ENCODE measurements around the gene NOD1. TPM values are rescaled to one million over a fixed set of nuclear protein-coding genes. Genes with fewer than 3 reads are reported as not detected.

The NOD1 gene
- polyA plus RNA-seq, 3 donors = 2.8 to 15.0 (median 4.6) TPM

GRCh38 chr7:30526163-30526562, 47.6 kb upstream of the NOD1 start:
- no peaks in the 10 kb centered on the region for H3K9me3 ChIP-seq (replicated peaks in 1 of 2; ENCODE audit: control insufficient read depth in 1 of 2, insufficient read depth in 1 of 2, low read length in 2 of 2)
- Mint-ChIP-seq H3K4me3 (no peak overlapping the region), H3K27ac (no peak overlapping the region), H3K9me3 (peaks cover 0 to 2% (median 0%) of the 10 kb centered on the region in 7 donors), H3K36me3 (peaks cover 38 to 42% of the 10 kb centered on the region in 2 donors), H3K4me1 (peaks cover 13% of the 10 kb centered on the region), H3K27me3 (ENCODE audit: low read depth in 3 of 3) (peaks cover 0 to 6% (median 1%) of the 10 kb centered on the region in 3 donors)
- H3K9ac ChIP-seq (ENCODE audit: insufficient read depth, low read length, poor library complexity, severe bottlenecking) = no peak overlapping the region
- TF ChIP-seq CTCF (IDR thresholded peaks at IDR 0.05) = no peak
- intact Hi-C loops (cut with micrococcal nuclease) = no loop called here
- H3K4me2 ChIP-seq (replicated peaks; ENCODE audit: extremely low read depth, low read length, poor library complexity, severe bottlenecking) = no peak overlapping the region
- no peak overlapping the region for H3K4me3 ChIP-seq (replicated peaks in 1 of 3; ENCODE audit: low read depth in 2 of 3, low read length in 3 of 3)
- H3K36me3 ChIP-seq (replicated peaks in 1 of 2; ENCODE audit: control insufficient read depth in 1 of 2, insufficient read depth in 2 of 2, low read length in 2 of 2) = peaks cover 0 to 14% of the 10 kb centered on the region in 2 donors
- no peaks in the 10 kb centered on the region for H3K27me3 ChIP-seq (ENCODE audit: control insufficient read depth in 2 of 2, insufficient read depth in 2 of 2, low read length in 2 of 2)
- no peak overlapping the region for H2AFZ ChIP-seq (ENCODE audit: insufficient read depth, low read depth, low read length, poor library complexity, severe bottlenecking)
- no peak overlapping the region for H3K27ac ChIP-seq (ENCODE audit: low read depth in 1 of 2, low read length in 2 of 2)
- H3K4me1 ChIP-seq (ENCODE audit: control insufficient read depth in 1 of 2, insufficient read depth in 2 of 2, low read length in 2 of 2) = peaks cover 9 to 10% of the 10 kb centered on the region in 2 donors
- 95% methylated on average over 3 of the region's 4 CpGs for WGBS (ENCODE audit: insufficient coverage)
- H3K79me2 ChIP-seq (ENCODE audit: insufficient read depth, low read length) = no peaks in the 10 kb centered on the region
- H4K20me1 ChIP-seq (ENCODE audit: insufficient read depth, low read length) = no peaks in the 10 kb centered on the region
- no peak for DNase-seq

GRCh38 chr7:30525429-30525828, 46.8 kb upstream of the NOD1 start:
- H3K9me3 ChIP-seq (replicated peaks in 1 of 2; ENCODE audit: control insufficient read depth in 1 of 2, insufficient read depth in 1 of 2, low read length in 2 of 2) = no peaks in the 10 kb centered on the region
- Mint-ChIP-seq H3K27ac (peak overlapping the region in 2 of 7 donors; percentile 32 to 50), H3K4me1 (peaks cover 20% of the 10 kb centered on the region), H3K36me3 (peaks cover 36 to 41% of the 10 kb centered on the region in 2 donors), H3K4me3 (no peak overlapping the region), H3K9me3 (peaks cover 0 to 2% (median 0%) of the 10 kb centered on the region in 7 donors), H3K27me3 (ENCODE audit: low read depth in 3 of 3) (peaks cover 0 to 9% (median 4%) of the 10 kb centered on the region in 3 donors)
- H3K27me3 ChIP-seq (ENCODE audit: control insufficient read depth in 2 of 2, insufficient read depth in 2 of 2, low read length in 2 of 2) = no peaks in the 10 kb centered on the region
- no CpG with 5 or more reads among the region's 5 CpGs for WGBS (ENCODE audit: insufficient coverage)
- H3K4me3 ChIP-seq (replicated peaks in 1 of 3; ENCODE audit: low read depth in 2 of 3, low read length in 3 of 3) = no peak overlapping the region
- no peak for DNase-seq
- peaks cover 5% of the 10 kb centered on the region for H4K20me1 ChIP-seq (ENCODE audit: insufficient read depth, low read length)
- no peak for TF ChIP-seq CTCF (IDR thresholded peaks at IDR 0.05)
- H3K4me1 ChIP-seq (ENCODE audit: control insufficient read depth in 1 of 2, insufficient read depth in 2 of 2, low read length in 2 of 2) = peaks cover 16 to 17% of the 10 kb centered on the region in 2 donors
- no peak overlapping the region for H3K4me2 ChIP-seq (replicated peaks; ENCODE audit: extremely low read depth, low read length, poor library complexity, severe bottlenecking)
- peaks cover 0 to 14% of the 10 kb centered on the region in 2 donors for H3K36me3 ChIP-seq (replicated peaks in 1 of 2; ENCODE audit: control insufficient read depth in 1 of 2, insufficient read depth in 2 of 2, low read length in 2 of 2)
- H2AFZ ChIP-seq (ENCODE audit: insufficient read depth, low read depth, low read length, poor library complexity, severe bottlenecking) = no peak overlapping the region
- no peaks in the 10 kb centered on the region for H3K79me2 ChIP-seq (ENCODE audit: insufficient read depth, low read length)
- H3K27ac ChIP-seq (ENCODE audit: low read depth in 1 of 2, low read length in 2 of 2) = no peak overlapping the region
- no peak overlapping the region for H3K9ac ChIP-seq (ENCODE audit: insufficient read depth, low read length, poor library complexity, severe bottlenecking)
- intact Hi-C loops (cut with micrococcal nuclease) = no loop called here

Measured in CD14-positive monocyte (primary cell).